ENCODE results near the gene KLHDC4. TPM values are rescaled to one million over a fixed set of nuclear protein-coding genes. Genes with fewer than 3 reads are reported as not detected.

The KLHDC4 gene
- total RNA-seq, 1 experiment from 2014 or later: 117 TPM

DNA sequence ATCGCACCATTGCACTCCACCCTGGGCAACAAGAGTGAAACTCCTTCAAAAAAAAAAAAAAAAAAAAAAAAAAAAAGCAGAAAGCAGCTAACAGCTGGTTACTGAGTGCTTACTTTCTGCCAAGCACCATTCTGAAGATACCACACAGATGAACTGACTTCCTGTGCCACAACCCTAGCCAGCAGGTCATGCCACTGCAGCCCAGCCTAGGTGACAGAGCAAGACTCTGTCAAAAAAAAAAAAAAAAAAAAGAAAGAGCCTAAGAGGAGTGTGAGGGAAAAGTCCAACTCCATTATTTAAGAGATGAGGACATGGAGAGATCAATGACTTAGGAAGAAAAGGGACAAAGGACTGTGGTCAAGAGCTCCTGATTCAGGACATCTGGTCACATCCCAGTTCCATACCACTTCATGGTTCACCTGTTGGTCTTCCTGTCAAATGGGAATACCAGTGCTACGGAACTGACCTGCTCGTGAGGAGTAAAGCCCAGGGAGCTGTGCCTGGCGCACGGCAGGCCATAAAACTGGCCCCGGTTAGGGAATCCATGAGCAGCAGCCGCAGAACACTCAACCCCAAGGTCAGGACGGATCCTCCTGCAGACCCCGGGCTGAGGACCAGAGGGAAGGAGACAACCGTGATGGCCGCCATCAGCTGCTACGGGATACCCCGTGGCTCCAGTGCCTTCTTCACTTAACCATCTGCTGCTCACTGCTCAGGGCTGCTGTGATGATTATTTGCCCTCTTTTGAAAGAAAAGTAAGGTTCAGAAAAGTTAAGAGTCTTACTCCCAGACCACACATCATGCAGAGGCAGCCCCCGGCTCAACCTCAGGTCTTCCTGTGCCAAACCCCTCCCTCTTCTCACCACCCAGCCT, 950 bp downstream of the KLHDC4 start:
- intact Hi-C loops (cut with micrococcal nuclease; ENCODE audit: unreplicated experiment): no loop called here
- Mint-ChIP-seq H3K27ac (ENCODE audit: unreplicated experiment) (peak overlapping the region; percentile 99), H3K4me3 (ENCODE audit: unreplicated experiment) (peak overlapping the region; percentile 99), H3K36me3 (ENCODE audit: insufficient read depth, unreplicated experiment) (peaks cover 60% of the 10 kb centered on the region), H3K27me3 (ENCODE audit: insufficient read depth, unreplicated experiment) (no peaks in the 10 kb centered on the region), H3K4me1 (ENCODE audit: low read depth, unreplicated experiment) (peaks cover 9% of the 10 kb centered on the region), H3K9me3 (ENCODE audit: unreplicated experiment) (no peaks in the 10 kb centered on the region)
- Histone ChIP-seq H3K4me3 (ENCODE audit: low read depth, low read length) (peak overlapping the region; percentile 74), H3K27me3 (replicated peaks; ENCODE audit: control insufficient read depth, insufficient read depth, low read length) (no peaks in the 10 kb centered on the region), H3K4me1 (0 out of 2 replicates have a peak, but pooled peaks cover 5% of the 10 kb centered on the region), H3K9me3 (no peaks in the 10 kb centered on the region), H3K36me3 (ENCODE audit: control insufficient read depth, insufficient read depth, low read length) (peaks cover 2% of the 10 kb centered on the region)
- no peak for DNase-seq
- TSS peak; percentile 44 for BruUV-seq (replicated peaks)
- POLR2A ChIA-PET: interaction anchor here (1.1 to 2.2 kb wide), 3 partner anchors 42 to 381 kb away, joined by 3 to 31 read pairs (median 6); partner anchors contain the start of genes FBXO31 and SLC7A5
- CTCF ChIA-PET: interaction anchor here (0.7 to 1.5 kb wide), 2 partner anchors 75 to 128 kb away, joined by 3 to 6 read pairs; no protein-coding TSS in a partner anchor
- TF ChIP-seq, protein P1, sequence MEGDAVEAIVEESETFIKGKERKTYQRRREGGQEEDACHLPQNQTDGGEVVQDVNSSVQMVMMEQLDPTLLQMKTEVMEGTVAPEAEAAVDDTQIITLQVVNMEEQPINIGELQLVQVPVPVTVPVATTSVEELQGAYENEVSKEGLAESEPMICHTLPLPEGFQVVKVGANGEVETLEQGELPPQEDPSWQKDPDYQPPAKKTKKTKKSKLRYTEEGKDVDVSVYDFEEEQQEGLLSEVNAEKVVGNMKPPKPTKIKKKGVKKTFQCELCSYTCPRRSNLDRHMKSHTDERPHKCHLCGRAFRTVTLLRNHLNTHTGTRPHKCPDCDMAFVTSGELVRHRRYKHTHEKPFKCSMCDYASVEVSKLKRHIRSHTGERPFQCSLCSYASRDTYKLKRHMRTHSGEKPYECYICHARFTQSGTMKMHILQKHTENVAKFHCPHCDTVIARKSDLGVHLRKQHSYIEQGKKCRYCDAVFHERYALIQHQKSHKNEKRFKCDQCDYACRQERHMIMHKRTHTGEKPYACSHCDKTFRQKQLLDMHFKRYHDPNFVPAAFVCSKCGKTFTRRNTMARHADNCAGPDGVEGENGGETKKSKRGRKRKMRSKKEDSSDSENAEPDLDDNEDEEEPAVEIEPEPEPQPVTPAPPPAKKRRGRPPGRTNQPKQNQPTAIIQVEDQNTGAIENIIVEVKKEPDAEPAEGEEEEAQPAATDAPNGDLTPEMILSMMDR (IDR thresholded peaks at IDR 0.05; ENCODE audit: insufficient read depth in 1 of 2, low read depth in 1 of 2, low read length in 1 of 2, severe bottlenecking in 1 of 2, unreplicated experiment in 1 of 2): no peak

DNA sequence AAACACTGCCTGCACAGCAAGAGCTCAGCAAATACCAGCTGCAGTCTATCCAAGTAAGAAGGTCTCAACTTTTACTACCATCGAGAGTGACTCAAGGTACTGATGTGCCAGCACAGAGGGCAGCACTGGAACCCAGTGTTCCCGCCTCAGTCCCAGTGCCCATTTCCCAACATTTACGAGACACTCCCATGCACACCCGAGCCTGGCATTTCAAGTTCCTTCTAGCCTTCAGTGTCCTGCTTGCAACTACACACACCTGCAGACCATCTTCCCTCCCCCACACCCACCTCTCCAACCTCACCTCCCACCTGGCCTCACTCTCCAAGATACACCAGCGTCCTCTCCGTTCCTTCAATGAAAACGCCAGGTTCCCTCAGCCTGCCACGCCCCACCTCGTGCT, 3.2 kb downstream of the KLHDC4 start:
- no peaks in the 10 kb centered on the region for H3K27me3 Mint-ChIP-seq (ENCODE audit: insufficient read depth, unreplicated experiment)
- POLR2A ChIA-PET: no interaction called here
- H3K36me3 Mint-ChIP-seq (ENCODE audit: insufficient read depth, unreplicated experiment): peaks cover 82% of the 10 kb centered on the region
- DNase-seq: no peak
- Histone ChIP-seq H3K27me3 (replicated peaks; ENCODE audit: control insufficient read depth, insufficient read depth, low read length) (no peaks in the 10 kb centered on the region), H3K4me1 (0 out of 2 replicates have a peak, but pooled peaks cover 5% of the 10 kb centered on the region), H3K4me3 (ENCODE audit: low read depth, low read length) (no peak overlapping the region), H3K36me3 (ENCODE audit: control insufficient read depth, insufficient read depth, low read length) (peaks cover 2% of the 10 kb centered on the region), H3K9me3 (no peaks in the 10 kb centered on the region)
- no peak overlapping the region for H3K4me3 Mint-ChIP-seq (ENCODE audit: unreplicated experiment)
- TF ChIP-seq, protein P1 (IDR thresholded peaks at IDR 0.05; ENCODE audit: insufficient read depth in 1 of 2, low read depth in 1 of 2, low read length in 1 of 2, severe bottlenecking in 1 of 2, unreplicated experiment in 1 of 2): no peak
- intact Hi-C loops (cut with micrococcal nuclease; ENCODE audit: unreplicated experiment): no loop called here
- H3K27ac Mint-ChIP-seq (ENCODE audit: unreplicated experiment): no peak overlapping the region
- peaks cover 9% of the 10 kb centered on the region for H3K4me1 Mint-ChIP-seq (ENCODE audit: low read depth, unreplicated experiment)
- no peaks in the 10 kb centered on the region for H3K9me3 Mint-ChIP-seq (ENCODE audit: unreplicated experiment)
- BruUV-seq (replicated peaks): no TSS peak
- CTCF ChIA-PET: no interaction called here

DNA sequence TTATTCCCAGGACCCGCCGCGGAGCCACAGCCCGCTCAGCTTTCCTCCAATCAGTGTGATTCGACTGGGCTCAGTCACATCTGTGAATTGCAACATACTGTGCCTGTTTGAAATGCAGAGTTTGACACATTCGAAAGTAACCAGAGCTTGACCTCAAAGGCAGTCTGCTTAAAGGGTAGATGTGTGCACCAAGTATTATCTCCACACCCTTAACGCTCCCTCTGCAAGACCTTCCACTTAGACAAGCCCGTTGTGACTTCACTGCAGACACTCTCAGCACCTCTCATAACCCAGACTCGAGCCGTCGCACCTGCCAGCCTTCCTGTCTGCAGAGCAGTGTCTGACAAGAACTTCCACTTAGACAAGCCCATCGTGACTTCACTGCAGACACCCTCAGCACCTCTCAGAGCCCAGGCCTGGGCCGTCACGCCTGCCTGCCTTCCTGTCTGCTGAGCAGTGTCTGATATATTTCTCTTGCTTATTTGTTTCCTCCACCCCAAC, 3.7 kb downstream of the KLHDC4 start:
- intact Hi-C loops (cut with micrococcal nuclease; ENCODE audit: unreplicated experiment): no loop called here
- H3K9me3 Mint-ChIP-seq (ENCODE audit: unreplicated experiment): no peaks in the 10 kb centered on the region
- BruUV-seq (replicated peaks): no TSS peak
- peaks cover 87% of the 10 kb centered on the region for H3K36me3 Mint-ChIP-seq (ENCODE audit: insufficient read depth, unreplicated experiment)
- Histone ChIP-seq H3K4me1 (0 out of 2 replicates have a peak, but pooled peaks cover 5% of the 10 kb centered on the region), H3K9me3 (no peaks in the 10 kb centered on the region), H3K27me3 (replicated peaks; ENCODE audit: control insufficient read depth, insufficient read depth, low read length) (no peaks in the 10 kb centered on the region), H3K36me3 (ENCODE audit: control insufficient read depth, insufficient read depth, low read length) (peaks cover 2% of the 10 kb centered on the region), H3K4me3 (ENCODE audit: low read depth, low read length) (no peak overlapping the region)
- ChIA-PET CTCF (no interaction called here), POLR2A (no interaction called here)
- DNase-seq: no peak
- no peak overlapping the region for H3K27ac Mint-ChIP-seq (ENCODE audit: unreplicated experiment)
- TF ChIP-seq, protein P1 (IDR thresholded peaks at IDR 0.05; ENCODE audit: insufficient read depth in 1 of 2, low read depth in 1 of 2, low read length in 1 of 2, severe bottlenecking in 1 of 2, unreplicated experiment in 1 of 2): no peak
- H3K4me1 Mint-ChIP-seq (ENCODE audit: low read depth, unreplicated experiment): peaks cover 9% of the 10 kb centered on the region
- no peak overlapping the region for H3K4me3 Mint-ChIP-seq (ENCODE audit: unreplicated experiment)
- H3K27me3 Mint-ChIP-seq (ENCODE audit: insufficient read depth, unreplicated experiment): no peaks in the 10 kb centered on the region

All from Caco-2 (cell line).